Activated CD4-positive, alpha-beta memory T cell treated with anti-CD3 and anti-CD28 coated beads for 36 hours (primary cell): ENCODE results near the gene IL15. TPM values are rescaled to one million over a fixed set of nuclear protein-coding genes. Genes with fewer than 3 reads are reported as not detected.

Experiments used
- CTCF ChIA-PET: fragments of 350-600 bp; sonication (Branson Sonifier 250); formaldehyde crosslinking; loops from one replicate; lab custom pipeline; 2021; ENCODE audit warnings: antibody characterized with exemption, inconsistent platforms; lab: Charles Lee
- POLR2A ChIA-PET: fragments of 350-600 bp; sonication (Branson Sonifier 250); formaldehyde crosslinking; loops from one replicate; lab custom pipeline; 2021; ENCODE audit warnings: antibody characterized with exemption; lab: Charles Lee
- DNase-seq: peaks from one replicate; pipeline ENCODE4 v3.0.0-alpha.2; 2020
- H3K27ac Mint-ChIP-seq: one replicate; pipeline ENCODE4 v1.8.0; 2021; ENCODE audit warnings: mixed read lengths
- H3K27me3 Mint-ChIP-seq: one replicate; pipeline ENCODE4 v1.8.0; 2021; ENCODE audit warnings: mixed read lengths
- H3K36me3 Mint-ChIP-seq: one replicate; pipeline ENCODE4 v1.8.0; 2021; ENCODE audit warnings: mixed read lengths
- H3K4me1 Mint-ChIP-seq: one replicate; pipeline ENCODE4 v1.8.0; 2021; ENCODE audit warnings: low read depth, mixed read lengths
- H3K4me3 Mint-ChIP-seq: one replicate; pipeline ENCODE4 v1.8.0; 2021; ENCODE audit warnings: mild to moderate bottlenecking, mixed read lengths
- H3K9me3 Mint-ChIP-seq: one replicate; pipeline ENCODE4 v1.8.0; 2021; ENCODE audit warnings: mixed read lengths
- intact Hi-C: fragments of 100-400 bp; cut with micrococcal nuclease; formaldehyde crosslinking; loops from one replicate; pipeline ENCODE4 v1.15.1; 2023
- total RNA-seq, 2 experiments: library from RNA; stranded (reverse); gene quantifications; one replicate each; pipeline ENCODE4 v1.2.3, GENCODE V29; 2021

IL15 gene
- total RNA-seq, 2 experiments from 2014 or later: 1.4 to 2.2 TPM

DNA sequence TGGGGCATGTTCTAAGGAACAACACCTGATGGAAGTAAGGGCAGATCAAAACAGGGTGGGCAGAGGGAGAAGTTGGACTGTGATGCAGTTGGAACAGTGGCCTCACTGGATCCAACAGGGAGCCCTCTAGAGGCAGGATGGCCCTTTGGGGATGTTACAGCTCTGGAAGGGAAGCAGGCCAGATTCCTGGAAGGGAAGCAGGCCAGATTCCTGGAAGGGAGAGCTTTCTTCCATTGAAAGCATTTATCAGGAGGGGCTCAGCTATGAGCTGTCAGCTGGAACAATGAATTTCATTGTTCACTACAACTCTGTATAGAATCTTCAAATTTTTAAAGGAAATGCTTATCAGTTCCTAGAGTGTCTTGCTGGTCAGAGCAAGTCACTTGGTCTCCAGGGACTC lies 17.7 kb downstream of the IL15 start:
- Mint-ChIP-seq H3K4me3 (no peak overlapping the region), H3K27me3 (no peaks in the 10 kb centered on the region), H3K36me3 (no peaks in the 10 kb centered on the region), H3K27ac (no peak overlapping the region), H3K9me3 (no peaks in the 10 kb centered on the region), H3K4me1 (no peaks in the 10 kb centered on the region)
- intact Hi-C loops: no loop called here
- no peak for DNase-seq
- ChIA-PET POLR2A (no interaction called here), CTCF (no interaction called here)

DNA sequence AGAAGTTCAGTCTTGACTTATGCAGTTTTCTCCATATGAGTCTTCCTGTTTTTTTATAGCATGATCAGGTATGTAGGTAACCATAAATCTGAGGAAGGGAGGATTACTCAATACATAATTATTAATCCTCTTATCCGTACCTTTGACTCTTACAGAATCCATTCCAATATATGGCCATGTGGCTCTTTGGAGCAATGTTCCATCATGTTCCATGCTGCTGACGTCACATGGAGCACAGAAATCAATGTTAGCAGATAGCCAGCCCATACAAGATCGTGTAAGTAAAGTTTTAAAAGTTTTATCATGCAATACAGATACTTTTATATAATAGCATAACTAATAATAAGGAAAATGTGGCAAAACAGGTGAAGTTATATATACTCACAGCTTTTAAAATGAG lies 19.6 kb downstream of the IL15 start:
- no peaks in the 10 kb centered on the region for H3K9me3 Mint-ChIP-seq
- POLR2A ChIA-PET: no interaction called here
- CTCF ChIA-PET: no interaction called here
- H3K27me3 Mint-ChIP-seq: no peaks in the 10 kb centered on the region
- no peak overlapping the region for H3K4me3 Mint-ChIP-seq
- no peak overlapping the region for H3K27ac Mint-ChIP-seq
- DNase-seq: no peak
- no peaks in the 10 kb centered on the region for H3K36me3 Mint-ChIP-seq
- intact Hi-C loops: no loop called here
- H3K4me1 Mint-ChIP-seq: peaks cover 2% of the 10 kb centered on the region

DNA sequence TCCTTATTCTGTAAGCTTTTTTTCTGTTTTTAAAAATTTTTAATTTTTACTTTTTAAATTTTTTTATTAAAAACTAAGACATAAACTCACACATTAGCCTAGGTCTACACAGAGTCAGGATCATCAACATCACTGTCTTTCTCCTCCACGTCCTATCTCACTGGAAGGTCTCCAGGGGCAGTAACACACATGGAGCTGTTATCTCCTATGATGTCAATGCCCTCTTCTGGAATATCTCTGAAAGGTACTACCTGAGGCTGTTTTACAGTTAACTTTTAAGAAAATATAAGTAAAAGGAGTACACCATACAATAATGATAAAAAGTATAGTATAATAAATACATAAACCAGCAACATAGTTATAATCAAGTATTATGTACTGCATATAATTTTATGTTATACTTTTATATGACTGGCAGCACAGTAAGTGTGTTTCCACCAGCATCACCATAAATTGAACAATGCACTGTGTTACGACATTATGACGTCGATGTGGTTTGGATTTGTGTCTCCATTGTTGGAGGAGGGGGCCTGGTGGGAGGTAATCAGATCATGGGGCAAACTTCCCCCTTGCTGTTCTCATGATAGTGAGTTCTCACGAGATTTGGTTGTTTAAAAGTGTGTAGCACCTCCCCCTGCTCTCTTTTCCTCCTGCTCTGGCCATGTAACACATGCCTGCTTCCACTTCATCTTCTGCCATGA lies 21.3 kb downstream of the IL15 start:
- no peak overlapping the region for H3K4me3 Mint-ChIP-seq
- H3K27me3 Mint-ChIP-seq: no peaks in the 10 kb centered on the region
- H3K4me1 Mint-ChIP-seq: peaks cover 4% of the 10 kb centered on the region
- no peaks in the 10 kb centered on the region for H3K36me3 Mint-ChIP-seq
- no peaks in the 10 kb centered on the region for H3K9me3 Mint-ChIP-seq
- DNase-seq: no peak
- ChIA-PET POLR2A (no interaction called here), CTCF (interaction anchor here (1.2 kb wide), 1 partner anchor 352 kb away, joined by 3 read pairs; no protein-coding TSS in a partner anchor)
- intact Hi-C loops: no loop called here
- no peak overlapping the region for H3K27ac Mint-ChIP-seq

DNA sequence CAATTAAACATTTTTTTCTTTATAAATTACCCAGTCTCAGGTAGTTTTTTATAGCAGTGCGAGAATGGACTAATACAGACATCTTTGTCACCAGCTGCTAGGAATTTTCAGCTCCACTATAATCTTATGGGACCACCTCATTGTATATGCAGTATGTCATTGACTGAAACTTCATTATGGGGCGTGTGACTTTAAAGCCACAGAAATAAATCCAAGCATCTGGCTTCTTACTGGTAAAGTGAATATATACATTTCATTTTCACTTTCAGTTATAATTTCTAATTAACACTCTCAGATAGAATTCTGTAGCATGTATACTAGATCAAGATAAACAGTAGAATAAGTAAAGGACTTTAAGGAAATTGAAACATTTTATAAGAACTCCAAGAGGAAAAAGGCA lies 21.9 kb downstream of the IL15 start:
- ChIA-PET POLR2A (no interaction called here), CTCF (no interaction called here)
- intact Hi-C loops: no loop called here
- DNase-seq: no peak
- Mint-ChIP-seq H3K27me3 (no peaks in the 10 kb centered on the region), H3K9me3 (no peaks in the 10 kb centered on the region), H3K36me3 (no peaks in the 10 kb centered on the region), H3K4me3 (no peak overlapping the region), H3K4me1 (peaks cover 4% of the 10 kb centered on the region), H3K27ac (no peak overlapping the region)

DNA sequence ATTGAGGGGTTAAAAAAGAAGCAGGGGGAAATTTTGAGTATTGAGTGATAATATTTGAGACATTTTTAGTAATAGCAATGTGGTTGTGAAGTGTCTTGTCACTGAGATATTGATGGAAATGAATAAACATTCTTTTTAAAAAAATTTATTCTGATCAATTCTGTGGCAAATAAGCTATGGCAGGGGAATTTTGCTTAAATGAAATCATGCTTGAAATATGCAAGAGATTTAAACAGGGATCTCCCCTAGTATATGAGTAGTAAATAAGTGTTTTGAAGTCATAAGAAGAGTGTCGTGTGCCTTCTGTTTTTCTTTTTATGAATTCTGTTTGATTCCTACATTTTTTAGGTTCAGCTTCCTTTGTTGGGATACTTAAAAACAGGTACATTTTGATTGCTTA lies 23.2 kb downstream of the IL15 start:
- Mint-ChIP-seq H3K27ac (no peak overlapping the region), H3K9me3 (no peaks in the 10 kb centered on the region), H3K4me1 (peaks cover 4% of the 10 kb centered on the region), H3K27me3 (no peaks in the 10 kb centered on the region), H3K36me3 (no peaks in the 10 kb centered on the region), H3K4me3 (no peak overlapping the region)
- intact Hi-C loops: no loop called here
- DNase-seq: no peak
- ChIA-PET POLR2A (interaction anchor here (0.6 kb wide), 1 partner anchor 19 kb away, joined by 4 read pairs; no protein-coding TSS in a partner anchor), CTCF (no interaction called here)

DNA sequence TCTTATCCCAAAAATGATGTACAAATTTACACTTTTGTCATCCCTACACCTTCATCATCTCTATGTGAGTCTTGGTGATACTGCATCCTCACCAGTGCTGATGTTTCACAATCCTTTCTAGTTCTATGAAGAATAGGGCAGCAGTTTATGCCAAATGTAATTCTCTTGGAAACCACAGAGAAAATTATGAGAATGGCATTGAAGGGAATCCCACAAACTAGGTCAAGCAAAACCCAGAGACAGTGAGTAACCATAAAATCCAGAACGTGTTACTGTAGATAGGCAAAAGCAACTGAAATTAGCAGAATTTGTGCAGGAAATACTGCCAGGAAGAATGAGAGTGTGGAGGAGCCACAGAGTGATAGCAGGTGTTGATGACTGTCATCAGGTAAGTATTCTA lies 24.5 kb downstream of the IL15 start:
- DNase-seq: no peak
- Mint-ChIP-seq H3K36me3 (no peaks in the 10 kb centered on the region), H3K4me1 (peaks cover 4% of the 10 kb centered on the region), H3K9me3 (no peaks in the 10 kb centered on the region), H3K27me3 (no peaks in the 10 kb centered on the region), H3K4me3 (no peak overlapping the region), H3K27ac (no peak overlapping the region)
- ChIA-PET POLR2A (no interaction called here), CTCF (no interaction called here)
- intact Hi-C loops: no loop called here

DNA sequence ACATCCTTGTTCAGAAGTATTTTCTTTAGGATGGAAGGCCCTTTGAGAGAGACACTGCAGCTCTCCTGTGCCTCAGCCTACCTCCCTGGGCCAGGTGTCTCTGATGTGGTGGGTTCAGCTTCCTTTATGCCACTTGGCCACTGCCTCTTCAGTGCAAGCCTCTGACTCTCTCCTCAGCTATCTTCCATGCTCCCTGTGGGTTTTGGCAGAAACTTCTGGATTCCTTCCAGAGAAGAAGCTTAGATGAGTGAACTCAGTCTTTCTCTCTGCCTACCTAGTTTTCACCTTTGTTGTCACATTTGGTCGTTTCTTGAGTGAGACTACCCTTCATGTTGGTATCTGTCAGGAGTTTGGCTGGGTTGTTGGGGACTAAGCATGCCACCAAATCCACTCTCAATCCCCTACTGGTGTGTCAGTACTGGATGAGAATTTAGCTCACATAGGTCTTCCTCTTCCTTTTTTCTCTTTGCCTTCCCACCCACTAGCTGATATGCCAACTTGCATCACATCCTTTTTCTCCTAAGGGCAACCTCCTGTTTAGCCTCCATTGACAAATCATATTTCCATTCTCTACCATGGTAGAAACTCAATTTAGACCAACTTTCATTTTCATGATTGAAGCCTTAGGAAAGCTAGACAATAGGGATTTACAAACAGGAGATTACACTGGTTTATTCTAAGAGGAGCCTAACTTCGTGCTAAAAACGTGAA lies 32.0 kb downstream of the IL15 start:
- no peak overlapping the region for H3K4me3 Mint-ChIP-seq
- no peaks in the 10 kb centered on the region for H3K9me3 Mint-ChIP-seq
- intact Hi-C loops: no loop called here
- ChIA-PET POLR2A (no interaction called here), CTCF (no interaction called here)
- DNase-seq: no peak
- H3K27me3 Mint-ChIP-seq: no peaks in the 10 kb centered on the region
- no peaks in the 10 kb centered on the region for H3K36me3 Mint-ChIP-seq
- no peak overlapping the region for H3K27ac Mint-ChIP-seq
- peaks cover 2% of the 10 kb centered on the region for H3K4me1 Mint-ChIP-seq

DNA sequence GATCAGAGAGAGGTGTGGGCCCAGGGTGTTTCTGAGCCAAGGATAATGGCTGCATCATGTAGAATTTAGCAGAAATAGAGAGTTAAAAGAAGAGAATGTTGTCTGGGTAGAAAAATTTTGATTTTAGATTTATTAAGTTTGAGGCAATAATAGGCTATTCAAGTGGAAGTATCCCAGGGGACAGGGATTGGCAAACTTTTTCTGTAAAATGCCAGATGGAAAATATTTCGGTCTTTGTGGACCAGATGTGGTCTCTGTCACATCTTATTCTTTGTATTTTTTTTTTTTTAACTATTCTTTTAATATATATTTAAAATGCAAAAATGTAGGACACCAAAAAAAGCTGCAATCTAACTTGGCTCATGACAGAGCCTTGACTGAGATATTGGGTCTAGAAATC lies 33.1 kb downstream of the IL15 start:
- POLR2A ChIA-PET: no interaction called here
- no peak overlapping the region for H3K4me3 Mint-ChIP-seq
- no peaks in the 10 kb centered on the region for H3K27me3 Mint-ChIP-seq
- peaks cover 2% of the 10 kb centered on the region for H3K4me1 Mint-ChIP-seq
- intact Hi-C loops: no loop called here
- H3K9me3 Mint-ChIP-seq: no peaks in the 10 kb centered on the region
- no peak overlapping the region for H3K27ac Mint-ChIP-seq
- DNase-seq: no peak
- CTCF ChIA-PET: no interaction called here
- no peaks in the 10 kb centered on the region for H3K36me3 Mint-ChIP-seq

DNA sequence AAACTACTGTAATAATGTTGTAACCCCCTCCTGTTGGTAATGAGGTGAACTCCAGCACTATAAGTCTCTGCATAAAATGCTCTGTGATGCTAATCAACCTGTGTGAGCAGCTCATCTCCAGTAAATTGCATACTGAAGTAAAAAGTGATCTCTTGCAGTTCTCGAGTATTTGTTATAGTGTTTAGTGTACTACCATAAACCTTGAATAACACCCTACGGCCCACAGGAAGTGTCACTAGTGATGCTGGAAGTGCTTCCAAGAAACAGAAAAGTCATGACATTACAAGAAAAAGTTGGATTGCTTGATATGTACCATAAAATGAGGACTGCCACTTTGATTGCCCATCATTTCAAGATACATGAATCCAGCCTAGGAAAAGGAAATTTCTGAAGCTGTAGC lies 39.0 kb downstream of the IL15 start:
- no peak for DNase-seq
- ChIA-PET POLR2A (no interaction called here), CTCF (no interaction called here)
- no peaks in the 10 kb centered on the region for H3K9me3 Mint-ChIP-seq
- intact Hi-C loops: no loop called here
- peaks cover 2% of the 10 kb centered on the region for H3K4me1 Mint-ChIP-seq
- H3K36me3 Mint-ChIP-seq: no peaks in the 10 kb centered on the region
- no peaks in the 10 kb centered on the region for H3K27me3 Mint-ChIP-seq
- H3K27ac Mint-ChIP-seq: no peak overlapping the region
- H3K4me3 Mint-ChIP-seq: no peak overlapping the region

DNA sequence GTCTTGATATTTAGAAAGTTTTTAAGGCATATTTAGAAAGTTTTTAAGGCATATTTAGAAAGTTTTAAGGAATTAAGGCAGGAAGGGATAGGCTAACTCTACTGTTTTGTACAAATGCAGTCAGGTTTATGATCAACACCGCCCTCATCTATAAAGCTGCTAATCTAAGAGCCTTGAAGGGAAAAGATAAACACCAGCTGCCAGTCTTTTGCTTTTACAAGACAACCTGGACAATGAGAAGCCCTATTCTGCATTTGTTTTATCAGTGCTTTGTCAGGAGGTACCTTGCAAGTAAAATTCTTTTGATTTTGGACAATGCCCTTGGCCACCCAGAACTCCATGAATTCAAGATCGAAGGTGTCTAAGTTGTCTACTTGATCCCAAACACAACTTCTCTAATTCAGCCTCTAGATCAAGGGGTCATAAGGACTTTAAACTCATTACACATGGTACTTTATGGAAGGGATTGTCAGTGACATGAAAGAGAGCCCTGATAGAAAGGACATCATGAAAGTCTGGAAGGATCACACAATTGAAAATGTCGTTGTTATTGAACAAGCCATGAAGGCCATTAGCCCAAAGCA lies 39.8 kb downstream of the IL15 start:
- CTCF ChIA-PET: no interaction called here
- Mint-ChIP-seq H3K36me3 (no peaks in the 10 kb centered on the region), H3K27me3 (no peaks in the 10 kb centered on the region)

DNA sequence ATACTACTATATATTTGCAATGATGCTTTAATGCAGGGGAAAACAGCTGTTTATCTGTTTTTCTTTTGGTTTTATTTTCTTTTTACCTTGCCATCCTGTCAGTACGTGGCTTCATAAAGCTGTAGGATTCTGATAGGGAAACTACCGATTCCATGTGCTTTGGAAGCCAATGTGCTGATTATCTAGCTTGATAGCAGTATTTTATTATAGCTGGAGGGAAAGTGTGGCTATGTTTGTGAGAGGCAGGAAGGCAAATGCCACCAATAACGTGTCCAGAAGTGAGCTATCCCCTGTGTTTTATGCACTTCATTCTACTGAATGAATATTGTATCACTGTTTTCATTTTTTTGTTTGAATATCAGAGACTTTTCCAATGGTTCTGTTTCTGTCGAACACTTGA lies 43.7 kb downstream of the IL15 start:
- Mint-ChIP-seq H3K36me3 (no peaks in the 10 kb centered on the region), H3K27me3 (no peaks in the 10 kb centered on the region), H3K4me1 (peaks cover 2% of the 10 kb centered on the region), H3K9me3 (no peaks in the 10 kb centered on the region), H3K27ac (no peak overlapping the region), H3K4me3 (no peak overlapping the region)
- no peak for DNase-seq
- ChIA-PET POLR2A (no interaction called here), CTCF (no interaction called here)
- intact Hi-C loops: no loop called here

More for the DNA sequence above, 39.8 kb downstream of the IL15 start:
- no peaks in the 10 kb centered on the region for H3K9me3 Mint-ChIP-seq
- H3K27ac Mint-ChIP-seq: no peak overlapping the region
- POLR2A ChIA-PET: no interaction called here
- no peak for DNase-seq
- H3K4me1 Mint-ChIP-seq: peaks cover 2% of the 10 kb centered on the region
- intact Hi-C loops: no loop called here
- no peak overlapping the region for H3K4me3 Mint-ChIP-seq

DNA sequence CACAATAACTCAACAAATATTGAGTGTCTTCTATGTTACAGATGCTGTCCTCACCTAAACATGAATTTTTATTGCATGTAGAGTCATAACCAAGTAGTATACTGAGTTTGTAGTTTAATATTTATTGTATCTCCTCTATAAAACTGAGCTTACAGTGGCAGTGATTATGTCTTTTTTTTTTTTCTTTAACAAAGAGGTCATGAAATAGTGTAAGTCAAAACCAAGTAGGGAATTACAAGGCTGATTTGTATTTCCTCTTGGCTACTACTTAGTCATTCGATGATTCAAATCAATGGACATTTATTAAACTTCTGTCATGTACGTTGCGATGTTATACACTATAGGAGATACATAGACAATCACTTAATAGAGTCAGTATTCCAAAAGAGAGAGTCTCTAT lies 48.4 kb downstream of the IL15 start:
- Mint-ChIP-seq H3K4me1 (no peaks in the 10 kb centered on the region), H3K9me3 (no peaks in the 10 kb centered on the region), H3K36me3 (peaks cover 4% of the 10 kb centered on the region), H3K27ac (no peak overlapping the region), H3K4me3 (no peak overlapping the region), H3K27me3 (no peaks in the 10 kb centered on the region)
- no peak for DNase-seq
- intact Hi-C loops: no loop called here
- ChIA-PET CTCF (no interaction called here), POLR2A (no interaction called here)
